Neuronal stem cell (in vitro differentiated cells): Measurements from ENCODE around the gene SLX1A.
A peak's percentile ranks its signal among the peaks of the same experiment; 100 is the strongest.

Source experiments
- DNase-seq: peaks from one replicate; pipeline ENCODE4 v3.0.0-alpha.2; 2013; ENCODE audit warnings: low spot score
- H2AFZ ChIP-seq: one replicate; pipeline ENCODE4 v1.6.1; 2013; ENCODE audit warnings: mild to moderate bottlenecking, low read length, inconsistent platforms
- H2AK5ac ChIP-seq: 2 replicates; pipeline ENCODE4 v1.6.1; 2013; ENCODE audit warnings: low read depth, mild to moderate bottlenecking, inconsistent platforms, low read length, moderate library complexity, mixed read lengths
- H2BK120ac ChIP-seq: 2 replicates; pipeline ENCODE4 v1.6.1; 2013; ENCODE audit warnings: low read depth, mild to moderate bottlenecking, inconsistent platforms, low read length, moderate library complexity, mixed read lengths
- H2BK12ac ChIP-seq: one replicate; pipeline ENCODE4 v1.6.1; 2013; ENCODE audit warnings: low read length, inconsistent platforms
- H2BK15ac ChIP-seq: 2 replicates; pipeline ENCODE4 v1.6.1; 2013; ENCODE audit warnings: mild to moderate bottlenecking, low read length, inconsistent platforms, mixed read lengths
- H2BK5ac ChIP-seq: one replicate; pipeline ENCODE4 v1.6.1; 2013; ENCODE audit warnings: inconsistent platforms, mild to moderate bottlenecking, low read length, moderate library complexity
- H3K14ac ChIP-seq: one replicate; pipeline ENCODE4 v1.6.1; 2013; ENCODE audit warnings: low read length, inconsistent platforms
- H3K18ac ChIP-seq: 2 replicates; pipeline ENCODE4 v1.6.1; 2013; ENCODE audit warnings: low read length, inconsistent platforms
- H3K23ac ChIP-seq: 2 replicates; pipeline ENCODE4 v1.6.1; 2013; ENCODE audit warnings: low read depth, mild to moderate bottlenecking, mixed read lengths, low read length, inconsistent platforms; ENCODE audit not compliant: poor library complexity
- H3K27ac ChIP-seq: replicated peaks from 3 replicates; pipeline ENCODE4 v1.5.1; 2013; ENCODE audit warnings: low read length, inconsistent platforms
- H3K27me3 ChIP-seq, 3 experiments: 2 replicates each; pipeline ENCODE4 v1.6.1; 2013; ENCODE audit warnings: low read length in 3 of 3, mild to moderate bottlenecking in 2 of 3, inconsistent platforms in 1 of 3, low read depth in 1 of 3, mixed read lengths in 1 of 3, moderate library complexity in 1 of 3; ENCODE audit not compliant: control insufficient read depth in 3 of 3, insufficient read depth in 3 of 3
- H3K36me3 ChIP-seq, 2 donors: replicated peaks in 1 of 2; 2 replicates each; pipeline ENCODE4 v1.6.1; 2013; ENCODE audit warnings: low read length in 2 of 2; ENCODE audit not compliant: control insufficient read depth in 2 of 2, insufficient read depth in 2 of 2
- H3K4ac ChIP-seq: 2 replicates; pipeline ENCODE4 v1.6.1; 2013; ENCODE audit warnings: inconsistent platforms, mild to moderate bottlenecking, low read length, moderate library complexity
- H3K4me1 ChIP-seq, 2 donors: 1 replicate in 1 of 2; 2 replicates in 1 of 2; pipeline ENCODE4 v1.6.1; 2013; ENCODE audit warnings: low read length in 2 of 2, low read depth in 1 of 2; ENCODE audit not compliant: control insufficient read depth in 2 of 2, insufficient read depth in 1 of 2
- H3K4me2 ChIP-seq: one replicate; pipeline ENCODE4 v1.6.1; 2013; ENCODE audit warnings: mild to moderate bottlenecking, low read length, inconsistent platforms; ENCODE audit not compliant: insufficient read depth, poor library complexity, severe bottlenecking
- H3K4me3 ChIP-seq, 2 donors: 2 replicates each; pipeline ENCODE4 v1.5.1; 2013; ENCODE audit warnings: low read length in 2 of 2, mild to moderate bottlenecking in 2 of 2, inconsistent platforms in 1 of 2, moderate library complexity in 1 of 2
- H3K79me1 ChIP-seq: one replicate; pipeline ENCODE4 v1.6.1; 2013; ENCODE audit warnings: low read depth, mild to moderate bottlenecking, inconsistent platforms, low read length, moderate library complexity
- H3K9ac ChIP-seq: one replicate; pipeline ENCODE4 v1.6.1; 2013; ENCODE audit warnings: mild to moderate bottlenecking, low read depth, low read length, inconsistent platforms; ENCODE audit not compliant: poor library complexity
- H3K9me3 ChIP-seq, 2 donors: replicated peaks in 1 of 2; 2 replicates each; pipeline versions ENCODE3 to v1.6.1; 2013; ENCODE audit warnings: low read length in 2 of 2, mild to moderate bottlenecking in 2 of 2, inconsistent platforms in 1 of 2, low read depth in 1 of 2, mixed read lengths in 1 of 2, moderate library complexity in 1 of 2; ENCODE audit not compliant: control insufficient read depth in 2 of 2, insufficient read depth in 1 of 2
- H4K8ac ChIP-seq: one replicate; pipeline ENCODE4 v1.6.1; 2013; ENCODE audit warnings: low read depth, mild to moderate bottlenecking, inconsistent platforms, low read length, moderate library complexity
- H4K91ac ChIP-seq: one replicate; pipeline ENCODE4 v1.6.1; 2013; ENCODE audit warnings: low read length, low read depth, mild to moderate bottlenecking, inconsistent platforms; ENCODE audit not compliant: poor library complexity
- WGBS, 2 donors: extraction: QIAGEN DNeasy Blood & Tissue Kit; methylation state at CpG; one replicate each; pipeline ENCODE4 v1.1.7; 2013; ENCODE audit warnings: missing lambda C conversion rate in 2 of 2, mixed read lengths in 1 of 2; ENCODE audit not compliant: insufficient read length in 2 of 2, insufficient replicate concordance in 1 of 2; ENCODE audit errors: extremely low coverage in 2 of 2; 5-methylcytosine and 5-hydroxymethylcytosine counted together

Gene SLX1A

DNA sequence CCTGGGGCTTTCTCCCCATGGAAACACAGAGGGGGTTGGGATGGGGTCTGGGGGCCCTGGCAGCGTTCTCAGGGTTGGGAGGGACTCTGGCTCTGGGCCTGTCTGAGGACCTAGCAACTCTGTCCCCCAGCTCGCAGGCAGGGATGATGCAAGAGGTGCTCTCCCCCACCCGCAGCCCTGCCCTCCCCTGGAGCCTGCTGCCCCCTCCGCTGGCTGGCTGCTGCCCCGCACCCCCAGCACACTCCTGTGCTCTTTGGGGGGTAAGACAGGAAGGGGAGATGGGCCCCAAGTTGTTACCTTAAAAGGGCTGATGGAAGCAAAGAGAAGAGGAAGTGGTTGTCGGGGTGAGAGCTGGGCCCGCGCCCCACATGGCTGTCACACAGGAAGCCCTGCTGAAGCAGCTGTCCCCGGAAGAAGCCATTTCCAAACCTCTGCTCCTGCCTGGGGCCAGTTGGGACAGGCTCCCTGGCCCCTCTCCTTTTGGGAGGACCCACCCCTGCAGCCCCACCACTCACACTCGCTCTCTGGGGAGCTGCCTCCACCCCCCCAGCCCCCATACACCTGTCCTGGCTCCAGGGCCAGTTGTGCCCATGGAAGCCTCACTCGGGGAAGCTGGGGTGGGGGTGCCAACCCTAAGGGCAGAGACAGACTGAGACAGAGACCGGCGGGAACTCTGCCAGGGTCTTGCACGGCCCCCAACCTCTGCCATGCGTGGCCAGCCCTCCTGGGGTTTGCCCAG is 7.8 kb upstream of the SLX1A start:
- Histone ChIP-seq H4K8ac (no peak overlapping the region), H3K4me1 (peaks cover 10 to 12% of the 10 kb centered on the region in 2 donors), H3K14ac (no peak overlapping the region), H3K18ac (no peak overlapping the region), H4K91ac (no peak overlapping the region), H3K36me3 (peaks cover 8 to 10% of the 10 kb centered on the region in 2 donors), H2AFZ (no peak overlapping the region), H3K27ac (no peak overlapping the region), H2BK12ac (no peak overlapping the region), H2BK5ac (no peak overlapping the region), H2BK120ac (no peak overlapping the region), H3K4ac (no peak overlapping the region), H3K9ac (no peak overlapping the region), H3K4me3 (no peak overlapping the region), H2AK5ac (peak overlapping the region; percentile 97), H3K23ac (peak overlapping the region; percentile 12), H3K9me3 (no peaks in the 10 kb centered on the region), H2BK15ac (no peak overlapping the region), H3K79me1 (peaks cover 3% of the 10 kb centered on the region), H3K4me2 (no peak overlapping the region), H3K27me3 (peaks cover 0 to 8% (median 5%) of the 10 kb centered on the region in 3 experiments)
- no peak for DNase-seq
- no CpG with 5 or more reads among the region's 15 CpGs for WGBS, 2 donors

DNA sequence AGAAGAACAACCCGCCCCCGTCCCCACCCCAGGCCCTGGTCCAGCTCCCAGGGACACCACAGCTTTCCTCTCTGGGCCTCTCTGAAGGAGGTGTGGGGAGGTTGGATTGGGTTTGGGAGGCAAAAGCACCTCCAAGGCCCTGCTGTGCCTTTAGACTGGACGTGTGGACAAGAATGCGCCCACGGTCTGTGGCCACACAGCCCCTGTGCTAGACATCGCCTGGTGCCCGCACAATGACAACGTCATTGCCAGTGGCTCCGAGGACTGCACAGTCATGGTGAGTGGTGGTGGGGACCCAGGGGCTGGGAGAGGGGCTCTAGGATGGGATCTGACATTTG is 7.3 kb upstream of the SLX1A start:
- Histone ChIP-seq H3K4me3 (no peak overlapping the region), H3K4ac (no peak overlapping the region), H2BK120ac (no peak overlapping the region), H3K4me2 (no peak overlapping the region), H4K8ac (no peak overlapping the region), H2BK12ac (peak overlapping the region; percentile 22), H3K23ac (peak overlapping the region; percentile 73), H3K36me3 (peaks cover 8 to 10% of the 10 kb centered on the region in 2 donors), H3K79me1 (peaks cover 3% of the 10 kb centered on the region), H2BK5ac (no peak overlapping the region), H3K4me1 (peaks cover 10 to 12% of the 10 kb centered on the region in 2 donors), H3K18ac (no peak overlapping the region), H3K27me3 (peaks cover 0 to 8% (median 5%) of the 10 kb centered on the region in 3 experiments), H2AK5ac (peak overlapping the region; percentile 97), H2BK15ac (no peak overlapping the region), H3K14ac (no peak overlapping the region), H3K9me3 (no peaks in the 10 kb centered on the region), H3K27ac (no peak overlapping the region), H2AFZ (no peak overlapping the region), H3K9ac (no peak overlapping the region), H4K91ac (no peak overlapping the region)
- WGBS, 2 donors: no CpG with 5 or more reads among the region's 9 CpGs
- DNase-seq: no peak

DNA sequence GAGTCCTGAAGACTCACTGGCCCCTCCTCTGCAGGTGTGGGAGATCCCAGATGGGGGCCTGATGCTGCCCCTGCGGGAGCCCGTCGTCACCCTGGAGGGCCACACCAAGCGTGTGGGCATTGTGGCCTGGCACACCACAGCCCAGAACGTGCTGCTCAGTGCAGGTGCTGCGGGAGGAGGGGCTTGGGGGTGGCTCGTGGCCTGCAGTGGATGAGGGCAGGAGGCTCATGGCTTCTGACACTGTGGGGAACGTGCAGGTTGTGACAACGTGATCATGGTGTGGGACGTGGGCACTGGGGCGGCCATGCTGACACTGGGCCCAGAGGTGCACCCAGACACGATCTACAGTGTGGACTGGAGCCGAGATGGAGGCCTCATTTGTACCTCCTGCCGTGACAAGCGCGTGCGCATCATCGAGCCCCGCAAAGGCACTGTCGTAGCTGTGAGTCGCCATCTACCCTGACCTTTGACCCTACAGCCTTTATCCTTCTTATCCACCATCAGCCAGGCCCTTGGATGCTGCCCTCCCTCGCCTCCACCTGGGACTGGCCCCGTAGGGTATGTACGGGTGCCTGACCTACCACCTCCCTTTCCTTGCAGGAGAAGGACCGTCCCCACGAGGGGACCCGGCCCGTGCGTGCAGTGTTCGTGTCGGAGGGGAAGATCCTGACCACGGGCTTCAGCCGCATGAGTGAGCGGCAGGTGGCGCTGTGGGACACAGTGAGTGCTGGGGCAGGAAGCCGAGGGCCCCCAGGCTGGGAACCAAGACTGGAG is 6.7 kb upstream of the SLX1A start:
- no peak overlapping the region for H3K14ac ChIP-seq
- no CpG with 5 or more reads among the region's 36 CpGs for WGBS, 2 donors
- no peak overlapping the region for H4K8ac ChIP-seq

DNA sequence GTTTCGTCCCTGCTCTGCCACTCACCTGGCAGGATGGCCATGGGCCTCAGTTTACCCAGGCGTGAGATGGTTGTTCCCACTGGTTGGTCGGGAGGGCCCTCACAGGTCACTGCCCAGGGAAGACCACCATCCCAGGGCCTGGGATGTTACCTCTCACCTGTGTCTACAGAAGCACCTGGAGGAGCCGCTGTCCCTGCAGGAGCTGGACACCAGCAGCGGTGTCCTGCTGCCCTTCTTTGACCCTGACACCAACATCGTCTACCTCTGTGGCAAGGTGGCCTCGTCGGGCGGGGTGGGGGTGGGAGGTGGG is 6.2 kb upstream of the SLX1A start:
- no peak for DNase-seq
- Histone ChIP-seq H2BK5ac (no peak overlapping the region), H3K14ac (no peak overlapping the region), H4K91ac (no peak overlapping the region), H2BK120ac (no peak overlapping the region), H3K23ac (peak overlapping the region; percentile 2), H3K4me1 (peaks cover 10 to 12% of the 10 kb centered on the region in 2 donors), H2AK5ac (peak overlapping the region; percentile 92), H3K79me1 (peaks cover 3% of the 10 kb centered on the region), H3K27ac (no peak overlapping the region), H4K8ac (no peak overlapping the region), H3K4ac (no peak overlapping the region), H3K9ac (no peak overlapping the region), H3K4me2 (no peak overlapping the region), H3K27me3 (peaks cover 0 to 2% (median 2%) of the 10 kb centered on the region in 3 experiments), H3K36me3 (peaks cover 8 to 10% of the 10 kb centered on the region in 2 donors), H3K4me3 (no peak overlapping the region), H2BK15ac (no peak overlapping the region), H2AFZ (no peak overlapping the region), H2BK12ac (no peak overlapping the region), H3K18ac (no peak overlapping the region), H3K9me3 (no peaks in the 10 kb centered on the region)
- no CpG with 5 or more reads among the region's 9 CpGs for WGBS, 2 donors

More for the DNA sequence above, 6.7 kb upstream of the SLX1A start:
- Histone ChIP-seq H2BK12ac (peak overlapping the region; percentile 14), H2BK120ac (no peak overlapping the region), H3K18ac (peak overlapping the region; percentile 70), H2BK5ac (no peak overlapping the region), H3K4ac (no peak overlapping the region), H3K27me3 (peaks cover 0 to 7% (median 5%) of the 10 kb centered on the region in 3 experiments), H4K91ac (no peak overlapping the region), H3K79me1 (peaks cover 3% of the 10 kb centered on the region), H2BK15ac (no peak overlapping the region), H3K9ac (peak overlapping the region; percentile 24), H3K4me1 (peaks cover 10 to 12% of the 10 kb centered on the region in 2 donors), H3K4me2 (no peak overlapping the region), H3K27ac (no peak overlapping the region), H3K36me3 (peaks cover 8 to 10% of the 10 kb centered on the region in 2 donors), H2AFZ (no peak overlapping the region), H3K9me3 (no peaks in the 10 kb centered on the region), H3K23ac (peak overlapping the region; percentile 73), H2AK5ac (peak overlapping the region; percentile 97), H3K4me3 (peak overlapping the region in 1 of 2 donors; percentile 16)
- DNase-seq: no peak
